H1 (cell line): ENCODE results near the gene AKT1S1. TPM values are rescaled to one million over a fixed set of nuclear protein-coding genes. Genes with fewer than 3 reads are reported as not detected.
A peak's percentile ranks its signal among the peaks of the same experiment; 100 is the strongest.

ENCODE experiments used
- CTCF ChIA-PET: fragments of 300-600 bp; sonication (Branson Sonifier 250); formaldehyde crosslinking; loops from one replicate; lab custom pipeline; 2021; ENCODE audit not compliant: partially characterized antibody; lab: Charles Lee
- POLR2A ChIA-PET: fragments of 300-600 bp; sonication (Branson Sonifier 250); formaldehyde crosslinking; loops from one replicate; lab custom pipeline; 2021; ENCODE audit warnings: inconsistent platforms; ENCODE audit not compliant: partially characterized antibody; lab: Charles Lee
- DNase-seq, 2 experiments: peaks; one replicate each; pipeline versions ENCODE4 v3.0.0 to v3.0.0-alpha.2; 2010 to 2022; ENCODE audit warnings: low spot score in 2 of 2, low read depth in 1 of 2, mixed read lengths in 1 of 2
- FAIRE-seq: peaks from 2 replicates; lab custom pipeline; 2011; peaks lifted over from hg19 to GRCh38; lab: Jason Lieb, UNC
- H2AFZ ChIP-seq: 2 replicates; pipeline ENCODE4 v1.8.1; 2012; ENCODE audit warnings: low read length, inconsistent platforms
- H2AK5ac ChIP-seq: 2 replicates; pipeline ENCODE4 v1.6.1; 2013; ENCODE audit warnings: low read depth, low read length
- H2BK120ac ChIP-seq: replicated peaks from 2 replicates; pipeline ENCODE3; 2013; ENCODE audit warnings: low read depth, low read length, inconsistent platforms
- H2BK12ac ChIP-seq: 2 replicates; pipeline ENCODE4 v1.6.1; 2013; ENCODE audit warnings: low read depth, low read length
- H2BK15ac ChIP-seq: 2 replicates; pipeline ENCODE4 v1.6.1; 2013; ENCODE audit warnings: low read length
- H2BK20ac ChIP-seq: 2 replicates; pipeline ENCODE4 v1.6.1; 2013; ENCODE audit warnings: low read length
- H2BK5ac ChIP-seq: 2 replicates; pipeline ENCODE4 v1.6.1; 2013; ENCODE audit warnings: low read depth, low read length
- H3K14ac ChIP-seq: 2 replicates; pipeline ENCODE4 v1.6.1; 2013; ENCODE audit warnings: inconsistent platforms; ENCODE audit not compliant: insufficient read length
- H3K18ac ChIP-seq: 2 replicates; pipeline ENCODE4 v1.6.1; 2013; ENCODE audit warnings: low read length; ENCODE audit errors: extremely low read depth
- H3K23ac ChIP-seq: 2 replicates; pipeline ENCODE4 v1.6.1; 2013; ENCODE audit warnings: inconsistent platforms; ENCODE audit not compliant: insufficient read length
- H3K23me2 ChIP-seq: 2 replicates; pipeline ENCODE4 v1.6.1; 2013; ENCODE audit warnings: low read depth, low read length
- H3K27ac ChIP-seq: 2 replicates; pipeline ENCODE4 v1.6.1; 2011; ENCODE audit warnings: low read depth, low read length, inconsistent platforms
- H3K27me3 ChIP-seq, 4 experiments: replicated peaks in 1 of 4; 1 replicate in 1 of 4; 2 replicates in 3 of 4; pipeline versions ENCODE4 v1.6.1 to v1.8.1; 2011 to 2013; ENCODE audit warnings: low read length in 3 of 4, mild to moderate bottlenecking in 3 of 4, inconsistent platforms in 2 of 4, mixed read lengths in 2 of 4, moderate library complexity in 1 of 4; ENCODE audit not compliant: control insufficient read depth in 3 of 4, insufficient read depth in 3 of 4; ENCODE audit errors: extremely low read depth in 1 of 4
- H3K36me3 ChIP-seq, 4 experiments: 2 replicates each; pipeline versions ENCODE4 v1.6.1 to v1.8.1; 2011 to 2013; ENCODE audit warnings: mild to moderate bottlenecking in 4 of 4, low read length in 3 of 4, moderate library complexity in 2 of 4, control low read depth in 1 of 4, inconsistent platforms in 1 of 4; ENCODE audit not compliant: insufficient read depth in 4 of 4, control insufficient read depth in 2 of 4
- H3K4ac ChIP-seq: replicated peaks from 2 replicates; pipeline ENCODE3; 2013; ENCODE audit warnings: low read length, low read depth, mixed read lengths, inconsistent platforms; ENCODE audit not compliant: insufficient read length
- H3K4me1 ChIP-seq, 4 experiments: replicated peaks in 1 of 4; 1 replicate in 1 of 4; 2 replicates in 3 of 4; pipeline versions ENCODE4 v1.6.1 to v1.8.1; 2011 to 2013; ENCODE audit warnings: low read length in 3 of 4, inconsistent platforms in 2 of 4, mixed read lengths in 1 of 4; ENCODE audit not compliant: insufficient read depth in 4 of 4, control insufficient read depth in 3 of 4
- H3K4me2 ChIP-seq, 2 experiments: 2 replicates each; pipeline versions ENCODE4 v1.6.1 to v1.8.1; 2011 to 2013; ENCODE audit warnings: low read depth in 2 of 2, low read length in 2 of 2, control low read depth in 1 of 2, inconsistent platforms in 1 of 2, mild to moderate bottlenecking in 1 of 2; ENCODE audit not compliant: insufficient read depth in 1 of 2
- H3K4me3 ChIP-seq, 4 experiments: fragments of 200-600, 300-600 bp in 1 of 4; sonication (generic), shearing (Covaris generic), sonication (Bioruptor Twin) in 1 of 4; 2 replicates each; pipeline versions ENCODE4 v1.5.1 to v1.8.1; 2011 to 2016; ENCODE audit warnings: low read length in 4 of 4, low read depth in 3 of 4, control low read depth in 2 of 4, inconsistent platforms in 2 of 4, mild to moderate bottlenecking in 2 of 4, mixed read lengths in 1 of 4, moderate library complexity in 1 of 4; ENCODE audit not compliant: insufficient read depth in 2 of 4; ENCODE audit errors: extremely low read depth in 1 of 4
- H3K56ac ChIP-seq: replicated peaks from 2 replicates; pipeline ENCODE3; 2013; ENCODE audit warnings: low read depth, mild to moderate bottlenecking, mixed read lengths, low read length, inconsistent platforms; ENCODE audit not compliant: insufficient read length
- H3K79me1 ChIP-seq: 2 replicates; pipeline ENCODE4 v1.6.1; 2013; ENCODE audit warnings: low read depth, low read length, control low read depth
- H3K79me2 ChIP-seq, 2 experiments: 2 replicates each; pipeline versions ENCODE4 v1.6.1 to v1.8.1; 2012 to 2013; ENCODE audit warnings: low read length in 2 of 2, mild to moderate bottlenecking in 2 of 2, inconsistent platforms in 1 of 2; ENCODE audit not compliant: insufficient read depth in 2 of 2, control insufficient read depth in 1 of 2
- H3K9ac ChIP-seq, 4 experiments: replicated peaks in 1 of 4; 1 replicate in 1 of 4; 2 replicates in 3 of 4; pipeline versions ENCODE4 v1.6.1 to v1.8.1; 2011 to 2013; ENCODE audit warnings: low read depth in 3 of 4, low read length in 3 of 4, control low read depth in 2 of 4, mild to moderate bottlenecking in 2 of 4, moderate library complexity in 2 of 4, inconsistent platforms in 1 of 4; ENCODE audit errors: extremely low read depth in 1 of 4
- H3K9me3 ChIP-seq, 2 experiments: 2 replicates each; pipeline versions ENCODE4 v1.6.1 to v1.8.1; 2012 to 2013; ENCODE audit warnings: mild to moderate bottlenecking in 2 of 2, moderate library complexity in 2 of 2, control low read depth in 1 of 2, inconsistent platforms in 1 of 2, low read depth in 1 of 2, low read length in 1 of 2, mixed read lengths in 1 of 2; ENCODE audit not compliant: insufficient read depth in 2 of 2
- H4K20me1 ChIP-seq, 2 experiments: replicated peaks in 1 of 2; 2 replicates each; pipeline versions ENCODE3 to v1.8.1; 2011 to 2013; ENCODE audit warnings: inconsistent platforms in 2 of 2, low read length in 2 of 2, mild to moderate bottlenecking in 1 of 2; ENCODE audit not compliant: insufficient read depth in 2 of 2, control insufficient read depth in 1 of 2
- H4K5ac ChIP-seq: 2 replicates; pipeline ENCODE4 v1.6.1; 2013; ENCODE audit warnings: low read length, low read depth, mixed read lengths, inconsistent platforms; ENCODE audit not compliant: insufficient read length
- H4K8ac ChIP-seq: 2 replicates; pipeline ENCODE4 v1.8.0; 2013; ENCODE audit warnings: mild to moderate bottlenecking, moderate library complexity, low read length, inconsistent platforms; ENCODE audit not compliant: insufficient read depth; ENCODE audit errors: extremely low read depth
- H4K91ac ChIP-seq: replicated peaks from 2 replicates; pipeline ENCODE3; 2013; ENCODE audit warnings: low read length, mixed read lengths, inconsistent platforms; ENCODE audit not compliant: insufficient read length
- HDAC6 ChIP-seq: IDR thresholded peaks from one replicate; pipeline ENCODE4 v1.7.1; 2012; ENCODE audit warnings: low read depth, mild to moderate bottlenecking, inconsistent platforms, low read length, moderate library complexity
- POLR2AphosphoS5 ChIP-seq: IDR thresholded peaks from 2 replicates; pipeline ENCODE4 v1.6.1; 2011; ENCODE audit warnings: low read depth, low read length
- WGBS, 2 experiments: shearing (Covaris generic) in 1 of 2; methylation state at CpG; one replicate each; pipeline versions ENCODE4 v1.1.6 to v1.1.7; 2013 to 2015; ENCODE audit warnings: low lambda C conversion rate in 2 of 2, mixed read lengths in 2 of 2, inconsistent platforms in 1 of 2, low coverage in 1 of 2, missing lambda C conversion rate in 1 of 2; ENCODE audit not compliant: insufficient replicate concordance in 2 of 2, insufficient coverage in 1 of 2, insufficient read length in 1 of 2; ENCODE audit errors: extremely low coverage in 1 of 2, missing lambda C conversion rate in 1 of 2; 5-methylcytosine and 5-hydroxymethylcytosine counted together
- polyA plus RNA-seq, 7 experiments: library from polyadenylated mRNA; depleted of rRNA in 3 of 7; stranded (reverse) in 5 of 7; unstranded in 2 of 7; fragments of >200 nt in 5 of 7; fragments of 200-250 nt in 2 of 7; gene quantifications; 1 replicate in 5 of 7; 2 replicates in 1 of 7; 4 replicates in 1 of 7; pipeline versions ENCODE4 v1.2.1 to v1.2.3, GENCODE V29; 2011 to 2013; ENCODE audit warnings: missing spikeins in 2 of 7, mixed read lengths in 2 of 7
- total RNA-seq: library from RNA; stranded (reverse); fragmentation: NEBNext Ultra II Directional; extraction: Animal tissue kit (Norgen Biotek cat#: 25700); gene quantifications from 2 replicates; pipeline ENCODE4 v1.2.1, GENCODE V29; 2021

The AKT1S1 gene
- total and polyA plus RNA-seq, 2 of the 8 experiments (the other 6 are each of a cell fraction or from before 2014, with no cell fraction given): 40.7 to 45.9 TPM

DNA sequence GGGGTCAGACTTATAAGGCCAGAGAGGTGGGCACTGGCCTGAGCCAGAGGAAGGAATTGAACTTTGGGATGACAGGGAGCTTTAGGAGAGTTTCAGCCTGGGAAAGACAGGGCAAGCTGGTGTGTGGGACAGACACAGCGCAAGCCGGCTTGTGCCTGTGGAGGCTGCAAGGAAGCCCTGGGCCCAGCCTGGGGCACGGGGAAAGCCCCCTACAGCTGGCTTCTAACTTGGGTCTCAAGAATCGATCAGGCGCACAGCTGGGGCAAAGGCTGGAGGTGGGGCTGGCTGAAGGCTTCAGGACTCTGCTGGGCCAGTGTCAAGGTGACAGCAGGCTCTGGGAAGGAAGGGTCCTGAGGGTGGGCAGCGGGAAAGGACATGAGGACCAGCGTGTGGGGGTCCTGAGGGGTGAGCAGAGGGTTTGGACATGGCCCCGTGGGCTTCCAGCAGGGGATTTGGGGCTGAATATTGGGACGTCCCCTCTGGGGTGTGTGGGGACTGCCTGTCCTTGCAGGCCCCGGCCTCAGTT is 23.2 kb downstream of the AKT1S1 start:
- no peak overlapping the region for H3K27ac ChIP-seq

More for the DNA sequence above, 23.2 kb downstream of the AKT1S1 start:
- DNase-seq: no peak
- Histone ChIP-seq H4K8ac (no peak overlapping the region), H4K20me1 (peaks cover 45 to 54% of the 10 kb centered on the region in 2 experiments), H3K56ac (no peak overlapping the region), H3K18ac (no peak overlapping the region; the same call in 1 of the 2 replicates), H2AFZ (no peak overlapping the region), H3K36me3 (peaks cover 13 to 52% (median 30%) of the 10 kb centered on the region in 4 experiments; a peak in 7 of 8 replicates), H3K4ac (no peak overlapping the region), H3K9me3 (no peaks in the 10 kb centered on the region), H2BK15ac (no peak overlapping the region), H2BK20ac (no peak overlapping the region), H2BK120ac (no peak overlapping the region), H3K27me3 (no peaks in the 10 kb centered on the region; a peak in 1 of 7 replicates), H2AK5ac (no peak overlapping the region; the same call in 1 of the 2 replicates), H2BK5ac (no peak overlapping the region), H4K91ac (no peak overlapping the region), H3K79me1 (peaks cover 20% of the 10 kb centered on the region), H3K9ac (no peak overlapping the region), H3K79me2 (peaks cover 17 to 28% of the 10 kb centered on the region in 2 experiments), H3K4me2 (no peak overlapping the region), H3K23ac (no peak overlapping the region), H4K5ac (no peak overlapping the region), H2BK12ac (no peak overlapping the region), H3K4me1 (peaks cover 3 to 9% (median 6%) of the 10 kb centered on the region in 4 experiments), H3K4me3 (no peak overlapping the region), H3K23me2 (peaks cover 10% of the 10 kb centered on the region; the same call in 1 of the 2 replicates), H3K14ac (no peak overlapping the region)
- ChIA-PET POLR2A (interaction anchor here (0.7 to 12.4 kb wide), 6 partner anchors 10 to 77 kb away, joined by 3 to 247 read pairs (median 8); partner anchors contain the start of genes AKT1S1, FUZ, PNKP and TBC1D17), CTCF (interaction anchor here (0.7 to 3.0 kb wide), 2 partner anchors 10 to 1018 kb away, joined by 4 to 13 read pairs; partner anchors contain the start of gene HSD17B14)
- TF ChIP-seq POLR2AphosphoS5: peak; percentile 34; the same call in 1 of the 2 replicates
- TF ChIP-seq HDAC6: no peak
- FAIRE-seq: no peak
- 93% methylated on average over 9 of the region's 10 CpGs; no CpG with 5 or more reads in 1 of the 2 experiments for WGBS, 2 experiments
